Subcutaneous adipose tissue (tissue), 4 donors: Measurements from ENCODE around the gene BARX2. TPM values are rescaled to one million over a fixed set of nuclear protein-coding genes. Genes with fewer than 3 reads are reported as not detected.

Experiments used
- CTCF ChIP-seq: fragments of 450-650 bp; IDR thresholded peaks from one replicate; pipeline ENCODE4 v1.5.1; 2016; ENCODE audit warnings: low read depth, mild to moderate bottlenecking, control low read depth, antibody characterized with exemption, moderate library complexity
- total RNA-seq, 4 donors: library from RNA; depleted of rRNA; stranded (reverse); fragments of >200 nt; gene quantifications; one replicate each; pipeline ENCODE4 v1.1.0, GENCODE V29; 2016

BARX2 gene
- total RNA-seq, 4 donors from 2014 or later, result not detected

DNA sequence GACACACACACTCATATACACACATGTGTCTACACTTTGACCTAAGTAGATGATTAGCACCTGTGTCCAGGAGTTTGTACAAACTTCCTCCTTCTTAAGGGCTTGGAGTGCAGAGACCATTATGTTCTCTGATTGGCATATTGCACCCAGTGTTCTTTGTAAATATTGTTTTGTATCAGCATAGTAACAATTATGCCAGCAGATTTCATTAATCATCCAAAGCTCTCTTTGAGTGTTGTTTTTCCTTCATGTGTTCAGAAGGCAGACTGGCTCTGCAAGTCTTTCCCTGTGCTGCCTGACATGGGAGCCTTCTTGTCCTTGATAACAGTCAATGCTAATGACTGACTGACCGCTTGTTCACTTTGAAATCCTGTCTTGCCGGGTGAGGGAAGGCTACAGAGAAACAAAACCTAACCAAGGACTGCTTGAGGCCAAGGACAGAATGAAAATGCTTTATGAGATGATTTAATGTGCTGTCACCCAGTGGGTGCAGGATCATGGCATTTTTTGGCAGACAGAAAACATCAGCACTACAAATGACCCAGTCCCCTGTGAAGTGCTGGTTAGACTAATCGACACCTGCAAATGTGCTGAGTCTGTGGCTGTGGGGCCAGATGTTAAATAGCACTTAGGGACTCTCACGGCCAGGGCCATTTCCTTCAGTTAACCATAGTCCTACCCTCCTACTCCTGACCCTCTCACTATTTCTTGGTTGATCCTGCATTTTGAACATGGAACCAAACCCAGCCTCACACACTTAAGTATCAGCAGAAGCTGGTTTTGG, 6.6 kb upstream of the BARX2 start:
- no peak for TF ChIP-seq CTCF

GRCh38 chr11:129370715-129371114, 4.9 kb upstream of the BARX2 start:
- TF ChIP-seq CTCF, result no peak

GRCh38 chr11:129372609-129373488, 2.8 kb upstream of the BARX2 start:
- no peak for TF ChIP-seq CTCF

- TF ChIP-seq CTCF, result no peak
Measured at GRCh38 chr11:129373489-129373953, 2.1 kb upstream of the BARX2 start.

GRCh38 chr11:129374081-129374992, 1.3 kb upstream of the BARX2 start:
- no peak for TF ChIP-seq CTCF

DNA sequence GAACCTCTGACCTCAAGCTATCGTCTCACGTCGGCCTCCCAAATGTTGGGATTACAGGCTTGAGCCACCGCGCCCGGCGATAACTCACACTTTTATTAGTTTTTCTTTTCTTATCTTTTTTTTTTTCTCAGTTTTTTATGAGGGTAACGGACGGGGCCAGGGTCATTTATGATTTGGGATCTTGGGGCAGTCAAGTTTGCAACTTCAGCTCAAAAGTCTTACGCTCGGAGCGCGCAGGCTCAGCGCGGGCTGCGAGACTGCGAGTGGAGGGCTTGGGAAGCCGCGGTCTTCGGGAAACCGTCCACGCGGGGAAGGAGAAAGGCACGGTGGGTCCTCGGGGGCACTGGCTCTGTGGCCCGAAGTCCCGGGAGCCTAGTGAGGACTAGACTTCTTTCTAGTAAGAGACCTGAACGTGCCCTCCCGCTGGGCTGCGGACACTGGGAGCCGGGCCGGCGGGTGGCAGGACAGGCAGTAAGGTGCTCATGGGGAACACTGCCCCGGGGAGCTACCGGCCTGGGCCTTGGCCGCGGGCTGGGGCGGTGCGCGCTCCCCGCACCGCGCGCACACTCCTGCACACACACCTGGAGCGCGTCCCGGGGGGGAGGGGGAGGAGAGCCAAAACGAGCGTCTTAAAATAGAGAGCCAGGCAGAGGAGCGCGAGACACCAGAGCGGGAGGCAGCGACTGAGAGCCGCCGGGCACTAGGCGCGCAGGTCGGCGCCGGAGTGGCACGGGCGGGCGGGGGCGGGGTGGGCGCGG, 476 bp upstream of the BARX2 start:
- TF ChIP-seq CTCF, result no peak
